ENCODE data around the gene ATF7IP2. TPM values are rescaled to one million over a fixed set of nuclear protein-coding genes. Genes with fewer than 3 reads are reported as not detected.

Gene ATF7IP2, protein sequence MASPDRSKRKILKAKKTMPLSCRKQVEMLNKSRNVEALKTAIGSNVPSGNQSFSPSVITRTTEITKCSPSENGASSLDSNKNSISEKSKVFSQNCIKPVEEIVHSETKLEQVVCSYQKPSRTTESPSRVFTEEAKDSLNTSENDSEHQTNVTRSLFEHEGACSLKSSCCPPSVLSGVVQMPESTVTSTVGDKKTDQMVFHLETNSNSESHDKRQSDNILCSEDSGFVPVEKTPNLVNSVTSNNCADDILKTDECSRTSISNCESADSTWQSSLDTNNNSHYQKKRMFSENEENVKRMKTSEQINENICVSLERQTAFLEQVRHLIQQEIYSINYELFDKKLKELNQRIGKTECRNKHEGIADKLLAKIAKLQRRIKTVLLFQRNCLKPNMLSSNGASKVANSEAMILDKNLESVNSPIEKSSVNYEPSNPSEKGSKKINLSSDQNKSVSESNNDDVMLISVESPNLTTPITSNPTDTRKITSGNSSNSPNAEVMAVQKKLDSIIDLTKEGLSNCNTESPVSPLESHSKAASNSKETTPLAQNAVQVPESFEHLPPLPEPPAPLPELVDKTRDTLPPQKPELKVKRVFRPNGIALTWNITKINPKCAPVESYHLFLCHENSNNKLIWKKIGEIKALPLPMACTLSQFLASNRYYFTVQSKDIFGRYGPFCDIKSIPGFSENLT
- 25.2 TPM for total RNA-seq (2021; ENCODE audit: unreplicated experiment)
- polyA plus RNA-seq (2012; ENCODE audit: insufficient read length), result 9.8 TPM
- percentile 83 among the genes with signal in this experiment for Bru-seq, nascent RNA
- BruChase-seq, experiment 1, labeled RNA remaining after a 2-hour chase, result percentile 87 among the genes with signal in this experiment
- percentile 82 among the genes with signal in this experiment for BruChase-seq, experiment 2, labeled RNA remaining after a 6-hour chase
- long read RNA-seq, transcript ATF7IP2-209 (1 exons, 1,681 nt), result major isoform, 5 of 29 reads
- long read RNA-seq, partial matches to known transcripts, result 8 of 29 reads
- long read RNA-seq, other reads (novel, unspliced or antisense), result 8 of 29 reads

- Histone ChIP-seq H3K36me3 (ENCODE audit: control insufficient read depth, insufficient read depth, low read length) (no peaks in the 10 kb centered on the region), H3K27ac (ENCODE audit: low read length) (peak within 1 kb of the TSS; percentile 92), H3K4me3 (ENCODE audit: low read depth in 2 of 2, low read length in 2 of 2) (peak within 1 kb of the TSS; percentile 72 to 99), H3K4me1 (ENCODE audit: control insufficient read depth, insufficient read depth, low read length) (peaks cover 6% of the 10 kb centered on the region; the same call in 1 of the 2 replicates), H3K9me3 (ENCODE audit: control insufficient read depth, insufficient read depth, low read depth, low read length) (no peaks in the 10 kb centered on the region), H3K27me3 (ENCODE audit: control insufficient read depth, insufficient read depth, low read length) (no peaks in the 10 kb centered on the region)
- DNase-seq (ENCODE audit: low read depth, low spot score) (peak; percentile 80), ATAC-seq (peak; percentile 98)
- in situ Hi-C loops (cut with HindIII; ENCODE audit: low pct_unique_long_range_greater_than_20kb, low sequenced_read_pairs), result no loop called here
- intact Hi-C loops (cut with micrococcal nuclease; ENCODE audit: unreplicated experiment), result no loop called here
- no TSS peak for BruUV-seq (replicated peaks)
- TF ChIP-seq SIN3A (IDR thresholded peaks at IDR 0.05; ENCODE audit: borderline replicate concordance, insufficient read depth, low read depth, low read length) (peak; percentile 56; the same call in 1 of the 2 replicates), POLR2AphosphoS5 (IDR thresholded peaks at IDR 0.05; ENCODE audit: low read depth, low read length) (peak; percentile 97), REST (IDR thresholded peaks at IDR 0.05; ENCODE audit: insufficient read depth in 1 of 2, low read depth in 2 of 2, low read length in 1 of 2) (no peak)
- ChIA-PET POLR2A (interaction anchor here (0.5 kb wide), 2 partner anchors 55 to 89 kb away, joined by 3 to 9 read pairs; no protein-coding TSS in a partner anchor), CTCF (interaction anchor here (0.6 kb wide), 1 partner anchor 150 kb away, joined by 3 read pairs; no protein-coding TSS in a partner anchor)
These were observed at the start of gene ATF7IP2 for GRCh38 chr16:10385725-10386516. Gene ATF7IP2, plus strand, starts transcription at chr16:10386061. Its CDS starts 44,560 bp downstream, at chr16:10430621.

- no TSS peak for BruUV-seq (replicated peaks)
- no peak overlapping the region for H3K4me3 ChIP-seq (ENCODE audit: low read depth in 2 of 2, low read length in 2 of 2)
- no peaks in the 10 kb centered on the region for H3K27me3 ChIP-seq (ENCODE audit: control insufficient read depth, insufficient read depth, low read length)
- peaks cover 10% of the 10 kb centered on the region; the same call in 1 of the 2 replicates for H3K9me3 ChIP-seq (ENCODE audit: control insufficient read depth, insufficient read depth, low read depth, low read length)
- H3K4me1 ChIP-seq (ENCODE audit: control insufficient read depth, insufficient read depth, low read length), result no peaks in the 10 kb centered on the region
- H3K27ac ChIP-seq (ENCODE audit: low read length), result no peak overlapping the region
- in situ Hi-C loops (cut with HindIII; ENCODE audit: low pct_unique_long_range_greater_than_20kb, low sequenced_read_pairs), result no loop called here
- ATAC-seq (no peak), DNase-seq (ENCODE audit: low read depth, low spot score) (no peak)
- CTCF ChIA-PET, result no interaction called here
- intact Hi-C loops (cut with micrococcal nuclease; ENCODE audit: unreplicated experiment), result no loop called here
- POLR2A ChIA-PET, result no interaction called here
- H3K36me3 ChIP-seq (ENCODE audit: control insufficient read depth, insufficient read depth, low read length), result no peaks in the 10 kb centered on the region
- no peak for TF ChIP-seq POLR2AphosphoS5 (IDR thresholded peaks at IDR 0.05; ENCODE audit: low read depth, low read length)
- no peak for TF ChIP-seq CTCF (IDR thresholded peaks at IDR 0.05)
- TF ChIP-seq TCF7L2 (IDR thresholded peaks at IDR 0.05; ENCODE audit: low read depth, low read length), result no peak
- no peak for TF ChIP-seq REST (IDR thresholded peaks at IDR 0.05; ENCODE audit: insufficient read depth in 1 of 2, low read depth in 2 of 2, low read length in 1 of 2)
- no peak for TF ChIP-seq SIN3A (IDR thresholded peaks at IDR 0.05; ENCODE audit: borderline replicate concordance, insufficient read depth, low read depth, low read length)
These were observed 47.4 kb upstream of the ATF7IP2 start for GRCh38 chr16:10338426-10338825.
